Central memory CD8-positive, alpha-beta T cell (primary cell): Measurements from ENCODE around the gene FOXC2.

Experiments used
- ATAC-seq: fragments of 150-1000 bp; cut with Tn5 transposase; replicated peaks from 2 replicates; pipeline ENCODE4 v1.10.0; 2022; ENCODE audit warnings: mild to moderate bottlenecking, moderate FRiP score, moderate number of reproducible peaks; ENCODE audit not compliant: poor library complexity, severe bottlenecking; ENCODE audit errors: extremely low read depth
- DNase-seq, 2 donors: peaks; one replicate each; pipeline ENCODE4 v3.0.0; 2021; ENCODE audit warnings: low spot score in 2 of 2
- H3K27ac Mint-ChIP-seq: one replicate; pipeline ENCODE4 v1.8.0; 2022; ENCODE audit warnings: low read depth, mild to moderate bottlenecking, moderate library complexity, mixed read lengths
- H3K27me3 Mint-ChIP-seq: one replicate; pipeline ENCODE4 v1.8.0; 2022; ENCODE audit warnings: mixed read lengths
- H3K36me3 Mint-ChIP-seq: one replicate; pipeline ENCODE4 v1.8.0; 2022; ENCODE audit warnings: mild to moderate bottlenecking, moderate library complexity, mixed read lengths; ENCODE audit not compliant: insufficient read depth
- H3K4me1 Mint-ChIP-seq: one replicate; pipeline ENCODE4 v1.8.0; 2022; ENCODE audit warnings: mixed read lengths
- H3K4me3 Mint-ChIP-seq: one replicate; pipeline ENCODE4 v1.8.0; 2022; ENCODE audit warnings: mild to moderate bottlenecking, moderate library complexity, mixed read lengths
- H3K9me3 Mint-ChIP-seq: one replicate; pipeline ENCODE4 v1.8.0; 2022; ENCODE audit warnings: mixed read lengths

Gene FOXC2

DNA sequence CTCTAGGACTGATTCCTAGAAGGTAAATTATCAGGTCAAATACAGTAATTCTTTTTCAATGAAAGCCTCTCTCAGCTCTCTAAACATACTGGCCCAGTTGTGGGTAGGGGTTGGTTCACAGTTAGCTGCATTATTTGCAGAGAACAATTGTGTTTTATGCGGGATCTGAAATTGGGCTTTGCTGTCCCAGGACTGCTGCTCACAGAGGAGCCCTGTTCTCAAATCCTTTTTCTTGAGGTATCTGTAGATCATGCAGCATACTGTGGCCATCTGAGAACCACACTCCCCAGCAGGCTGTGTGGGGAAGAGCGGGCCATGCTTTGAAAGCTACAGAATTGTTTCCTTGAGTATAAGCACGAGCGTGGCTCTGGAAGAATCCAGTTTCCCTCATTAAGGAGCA is 29.1 kb upstream of the FOXC2 start:
- Mint-ChIP-seq H3K9me3 (no peaks in the 10 kb centered on the region), H3K4me3 (no peak overlapping the region), H3K4me1 (no peaks in the 10 kb centered on the region), H3K27ac (no peak overlapping the region), H3K36me3 (peaks cover 24% of the 10 kb centered on the region), H3K27me3 (no peaks in the 10 kb centered on the region)
- DNase-seq (no peak), ATAC-seq (no peak)

DNA sequence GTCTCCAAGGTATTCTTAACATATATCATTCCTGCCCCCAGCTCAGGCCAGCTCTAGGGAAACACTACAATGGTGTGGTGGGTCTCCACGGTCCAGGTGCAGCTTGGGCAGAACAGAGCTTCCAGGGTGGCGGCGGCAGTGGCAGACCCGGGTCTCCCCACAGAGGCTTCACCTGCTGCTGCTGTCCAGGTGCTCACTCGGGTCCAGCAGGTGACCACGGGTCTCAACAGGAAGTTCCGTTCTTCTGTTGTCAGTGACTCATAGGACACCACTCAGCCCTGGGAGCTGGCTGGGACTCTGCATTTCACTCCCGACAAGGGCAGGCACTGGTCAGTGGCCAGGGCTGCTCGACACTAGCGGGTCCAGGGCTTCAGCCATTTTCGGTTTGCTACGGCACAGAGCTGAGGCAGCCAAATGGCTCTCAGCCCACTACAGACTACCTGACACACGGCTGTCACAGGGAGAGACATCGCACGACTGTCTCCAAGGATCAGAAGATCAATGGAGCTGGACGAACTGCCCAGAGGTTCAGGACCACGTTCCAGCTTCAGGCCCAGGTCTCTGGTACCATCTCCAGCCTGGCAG is 28.3 kb upstream of the FOXC2 start:
- DNase-seq (no peak), ATAC-seq (no peak)
- Mint-ChIP-seq H3K27me3 (no peaks in the 10 kb centered on the region), H3K4me3 (no peak overlapping the region), H3K4me1 (no peaks in the 10 kb centered on the region), H3K9me3 (no peaks in the 10 kb centered on the region), H3K36me3 (peaks cover 24% of the 10 kb centered on the region), H3K27ac (no peak overlapping the region)

DNA sequence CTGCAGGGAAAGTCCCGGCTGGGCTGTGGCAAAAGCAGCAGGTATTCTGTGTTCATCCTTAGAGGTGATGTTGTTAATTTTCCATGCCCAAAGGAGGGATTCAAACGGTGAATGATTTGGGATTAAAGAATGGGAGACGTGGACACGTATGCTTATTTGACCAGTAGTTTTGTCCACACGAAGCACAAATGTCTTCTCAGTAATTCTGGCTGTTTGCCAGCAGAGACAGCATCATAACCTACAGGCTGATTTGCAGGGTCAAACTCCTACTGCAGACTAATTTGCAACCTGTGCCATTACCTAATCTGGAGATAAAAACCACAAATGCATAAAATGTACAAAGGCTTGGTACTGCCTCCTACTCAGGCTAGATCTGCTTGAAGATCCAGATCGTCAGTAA is 25.7 kb upstream of the FOXC2 start:
- Mint-ChIP-seq H3K27ac (no peak overlapping the region), H3K9me3 (no peaks in the 10 kb centered on the region), H3K36me3 (peaks cover 28% of the 10 kb centered on the region), H3K4me3 (no peak overlapping the region), H3K27me3 (no peaks in the 10 kb centered on the region), H3K4me1 (no peaks in the 10 kb centered on the region)
- DNase-seq (no peak), ATAC-seq (no peak)

DNA sequence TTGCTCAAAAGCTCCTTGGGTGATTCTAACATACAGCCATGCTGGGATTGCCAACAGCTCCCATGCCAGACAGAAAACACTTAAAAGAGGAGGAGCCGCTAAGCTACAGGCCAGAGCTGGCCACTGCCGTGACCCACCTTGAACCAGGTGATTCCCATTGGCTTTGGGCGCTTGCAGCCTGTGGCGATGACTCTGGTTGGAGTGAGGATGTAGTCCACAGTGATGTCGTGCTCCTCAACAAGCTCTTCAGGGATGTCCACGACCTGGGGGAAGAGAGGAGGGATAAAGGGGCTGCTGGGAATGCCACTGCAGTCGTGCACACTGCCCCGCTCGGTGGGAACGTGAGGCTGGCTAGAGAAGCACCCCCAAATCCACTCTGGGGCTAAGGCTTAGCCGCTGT is 25.1 kb upstream of the FOXC2 start:
- no peak overlapping the region for H3K27ac Mint-ChIP-seq
- H3K36me3 Mint-ChIP-seq: peaks cover 30% of the 10 kb centered on the region
- ATAC-seq (no peak), DNase-seq (no peak)
- H3K4me3 Mint-ChIP-seq: no peak overlapping the region
- H3K4me1 Mint-ChIP-seq: no peaks in the 10 kb centered on the region
- H3K27me3 Mint-ChIP-seq: no peaks in the 10 kb centered on the region
- H3K9me3 Mint-ChIP-seq: no peaks in the 10 kb centered on the region

DNA sequence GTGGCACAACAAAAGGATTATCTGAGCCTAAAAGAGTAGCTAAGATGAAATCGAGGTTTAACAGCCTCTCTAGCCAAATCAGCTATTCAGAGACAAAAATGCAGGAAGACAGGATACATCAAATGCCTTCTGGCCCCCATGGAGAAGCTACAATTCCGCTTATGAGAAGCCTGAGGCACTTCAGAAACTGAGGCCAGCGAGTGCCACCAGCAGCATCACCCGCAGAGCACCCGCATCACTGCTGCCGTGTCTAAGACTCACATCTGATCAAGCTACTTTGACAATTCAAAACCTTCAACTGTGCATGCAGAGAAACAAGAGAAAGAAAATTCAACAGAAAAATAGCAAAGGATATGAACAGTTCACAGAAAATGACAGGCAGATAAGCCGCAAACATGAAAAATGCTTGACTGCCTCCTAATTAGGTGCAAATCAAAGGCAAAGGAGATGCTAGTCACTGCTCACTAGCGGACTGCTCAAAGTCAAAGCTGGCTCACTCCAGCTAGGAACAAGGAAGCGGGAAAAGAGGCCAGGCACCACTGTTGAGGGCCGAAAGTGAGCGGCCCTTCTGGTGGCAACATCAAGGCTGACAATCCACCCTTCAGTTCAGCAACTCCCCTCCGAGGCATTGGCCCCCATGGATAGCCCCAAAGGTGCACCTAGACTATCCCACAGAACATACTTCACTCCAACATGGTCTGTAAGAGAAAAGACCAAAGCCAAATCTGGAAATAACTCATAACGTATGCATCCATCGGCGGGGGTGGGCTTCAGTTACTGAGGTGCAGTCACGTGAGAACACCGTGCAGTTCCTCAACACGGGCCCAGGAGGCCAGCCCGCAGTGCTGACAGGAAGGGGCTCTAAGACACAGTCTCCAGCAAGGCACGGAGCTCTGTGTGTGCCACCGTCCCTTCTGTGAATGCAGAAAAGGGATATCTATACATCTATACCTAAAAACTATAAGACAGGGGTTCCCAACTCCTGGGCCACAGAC is 23.6 kb upstream of the FOXC2 start:
- Mint-ChIP-seq H3K27me3 (no peaks in the 10 kb centered on the region), H3K36me3 (peaks cover 39% of the 10 kb centered on the region), H3K4me1 (no peaks in the 10 kb centered on the region), H3K9me3 (no peaks in the 10 kb centered on the region), H3K27ac (no peak overlapping the region), H3K4me3 (no peak overlapping the region)
- ATAC-seq (no peak), DNase-seq (no peak)

DNA sequence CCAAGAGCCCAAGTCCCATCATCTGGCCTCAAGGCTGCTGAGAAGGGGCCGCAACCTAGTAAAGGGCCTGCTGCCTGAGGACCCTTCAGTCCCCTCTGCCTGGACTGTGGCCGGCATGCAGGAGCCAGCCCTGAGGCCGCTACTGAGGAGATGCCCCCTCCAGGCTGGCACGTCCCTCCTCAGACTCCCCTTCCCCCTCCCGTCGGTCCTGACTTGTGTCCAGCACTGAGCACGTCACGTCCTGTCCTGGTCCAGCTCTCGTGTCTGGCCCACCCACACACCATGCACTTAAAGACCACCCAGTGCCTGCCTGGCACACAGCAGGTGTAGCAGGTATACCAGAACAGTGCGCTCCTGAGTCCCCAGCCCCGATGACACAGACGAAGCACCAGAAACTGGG is 21.1 kb upstream of the FOXC2 start:
- ATAC-seq: no peak

DNA sequence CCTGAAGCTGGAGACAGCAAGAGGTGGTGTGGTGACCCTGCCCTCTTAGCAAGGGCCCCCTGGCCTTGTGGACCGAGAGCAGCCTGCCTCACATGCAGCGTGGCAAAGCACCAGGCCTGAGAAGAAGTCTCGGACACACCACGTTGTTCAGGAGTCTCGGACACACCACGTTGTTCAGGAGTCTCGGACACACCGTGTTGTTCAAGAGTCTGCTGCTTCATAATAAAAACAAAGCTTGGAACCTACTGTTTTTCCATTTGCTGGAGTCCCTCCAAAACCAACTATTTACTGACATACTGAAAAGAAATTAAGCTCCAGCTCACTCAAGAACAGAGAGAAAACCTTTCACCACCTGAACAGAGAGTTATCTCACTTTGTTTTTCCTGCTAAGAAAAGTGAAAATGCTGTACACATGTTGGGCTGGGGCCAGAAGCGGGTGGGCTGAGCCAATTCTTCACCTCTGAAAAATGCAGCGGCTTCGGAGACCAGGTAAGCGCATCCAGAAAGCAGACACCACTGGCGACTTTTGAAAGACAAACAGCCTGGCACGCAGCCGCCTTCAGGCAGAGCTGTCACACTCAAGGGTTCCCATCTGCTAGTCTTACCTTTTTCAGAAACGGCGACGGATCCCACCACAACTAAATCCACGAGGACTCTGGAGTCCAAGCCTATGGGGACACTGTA is 20.5 kb upstream of the FOXC2 start:
- no peaks in the 10 kb centered on the region for H3K9me3 Mint-ChIP-seq
- no peak for ATAC-seq
- no peak overlapping the region for H3K27ac Mint-ChIP-seq
- H3K27me3 Mint-ChIP-seq: no peaks in the 10 kb centered on the region
- H3K4me1 Mint-ChIP-seq: no peaks in the 10 kb centered on the region
- no peak overlapping the region for H3K4me3 Mint-ChIP-seq
- H3K36me3 Mint-ChIP-seq: peaks cover 32% of the 10 kb centered on the region
- no peak for DNase-seq

More for the DNA sequence above, 21.1 kb upstream of the FOXC2 start:
- H3K4me1 Mint-ChIP-seq: no peaks in the 10 kb centered on the region
- H3K27ac Mint-ChIP-seq: no peak overlapping the region
- no peak overlapping the region for H3K4me3 Mint-ChIP-seq
- no peaks in the 10 kb centered on the region for H3K9me3 Mint-ChIP-seq
- no peaks in the 10 kb centered on the region for H3K27me3 Mint-ChIP-seq
- peaks cover 38% of the 10 kb centered on the region for H3K36me3 Mint-ChIP-seq
- no peak for DNase-seq

DNA sequence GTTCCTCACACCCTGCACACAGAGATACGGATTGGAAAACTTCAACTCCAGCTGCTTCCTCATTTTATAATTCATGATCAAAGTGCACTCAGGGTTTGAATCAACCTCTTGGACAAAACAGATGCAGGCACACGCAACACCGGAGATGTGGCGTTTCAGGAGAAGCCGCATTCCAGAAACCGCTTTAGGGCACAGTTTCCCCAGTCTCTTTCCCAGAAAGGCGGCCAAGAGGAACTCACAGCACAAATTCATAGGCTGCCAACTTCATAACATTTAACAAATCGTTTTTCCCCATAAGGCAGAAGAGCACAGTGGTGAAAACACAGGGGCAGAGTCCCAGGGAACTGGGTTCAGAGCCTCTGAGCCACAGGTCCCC is 20.0 kb upstream of the FOXC2 start:
- H3K36me3 Mint-ChIP-seq: peaks cover 26% of the 10 kb centered on the region
- no peaks in the 10 kb centered on the region for H3K4me1 Mint-ChIP-seq
- H3K9me3 Mint-ChIP-seq: no peaks in the 10 kb centered on the region
- no peak overlapping the region for H3K4me3 Mint-ChIP-seq
- no peaks in the 10 kb centered on the region for H3K27me3 Mint-ChIP-seq
- H3K27ac Mint-ChIP-seq: no peak overlapping the region
- ATAC-seq (no peak), DNase-seq (no peak)

DNA sequence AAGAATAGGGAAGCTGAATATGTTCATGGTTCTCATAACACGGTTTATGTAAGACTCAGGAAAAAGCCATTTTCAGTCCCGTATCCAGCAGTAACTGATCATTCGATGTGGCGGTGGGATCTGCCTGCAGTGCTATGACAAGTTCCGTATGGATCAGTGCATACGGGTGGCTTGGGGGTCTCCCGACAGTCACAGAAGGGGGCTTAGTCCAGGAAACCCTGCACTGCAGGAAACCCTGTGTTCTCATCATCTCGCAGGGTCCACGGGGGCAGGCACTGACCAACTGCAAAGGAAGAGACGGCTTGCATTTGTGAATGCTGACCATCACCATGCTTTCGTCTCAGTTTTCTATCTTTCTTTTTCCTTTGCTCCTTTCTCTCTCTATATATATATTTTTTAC is 19.3 kb upstream of the FOXC2 start:
- no peak for ATAC-seq
- no peak overlapping the region for H3K27ac Mint-ChIP-seq
- H3K4me3 Mint-ChIP-seq: no peak overlapping the region
- H3K27me3 Mint-ChIP-seq: no peaks in the 10 kb centered on the region
- peaks cover under 1% of the 10 kb centered on the region for H3K4me1 Mint-ChIP-seq
- no peaks in the 10 kb centered on the region for H3K9me3 Mint-ChIP-seq
- no peak for DNase-seq
- peaks cover 23% of the 10 kb centered on the region for H3K36me3 Mint-ChIP-seq

DNA sequence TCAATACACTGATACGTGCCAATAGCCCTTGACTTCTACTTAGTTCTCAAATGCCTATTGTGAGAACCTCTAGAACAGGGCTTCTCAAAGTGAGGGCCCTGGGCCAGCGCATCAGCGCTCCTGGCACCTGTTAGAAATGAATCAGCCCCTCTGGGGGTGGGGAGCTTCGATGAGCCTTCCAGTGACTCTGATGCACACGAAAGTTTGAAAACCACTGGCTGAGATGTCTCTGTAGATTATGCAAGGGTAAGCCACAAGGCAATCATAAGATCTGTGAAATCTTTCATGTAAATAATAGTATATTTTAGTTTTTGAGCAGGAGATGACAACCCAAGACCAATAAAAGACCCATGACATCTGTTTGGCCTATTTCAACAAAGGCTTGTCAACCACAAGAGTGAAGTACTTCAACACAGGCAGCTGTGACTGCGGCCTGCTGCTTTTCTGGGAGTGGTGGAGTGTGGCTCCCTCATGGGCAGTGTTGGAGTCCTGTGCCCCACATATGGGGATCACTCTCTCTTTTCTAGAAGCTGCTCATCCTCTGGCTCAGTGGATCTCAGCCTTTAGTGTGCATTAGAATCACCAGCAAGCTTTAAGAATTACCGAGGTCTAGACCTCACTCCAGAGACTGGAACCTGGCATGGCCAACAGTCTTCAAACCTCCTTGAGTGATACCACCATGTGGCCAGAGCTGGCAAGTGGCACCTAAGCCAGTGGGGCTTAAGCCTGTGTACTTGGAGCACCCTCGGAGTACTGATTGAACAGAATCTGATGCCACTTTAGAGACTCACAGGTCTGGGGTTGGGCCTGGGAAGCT is 17.3 kb upstream of the FOXC2 start:
- ATAC-seq (peak; percentile 24), DNase-seq (no peak)
- Mint-ChIP-seq H3K27me3 (no peaks in the 10 kb centered on the region), H3K36me3 (peaks cover 26% of the 10 kb centered on the region), H3K9me3 (no peaks in the 10 kb centered on the region), H3K4me3 (no peak overlapping the region), H3K4me1 (peaks cover 12% of the 10 kb centered on the region), H3K27ac (no peak overlapping the region)

DNA sequence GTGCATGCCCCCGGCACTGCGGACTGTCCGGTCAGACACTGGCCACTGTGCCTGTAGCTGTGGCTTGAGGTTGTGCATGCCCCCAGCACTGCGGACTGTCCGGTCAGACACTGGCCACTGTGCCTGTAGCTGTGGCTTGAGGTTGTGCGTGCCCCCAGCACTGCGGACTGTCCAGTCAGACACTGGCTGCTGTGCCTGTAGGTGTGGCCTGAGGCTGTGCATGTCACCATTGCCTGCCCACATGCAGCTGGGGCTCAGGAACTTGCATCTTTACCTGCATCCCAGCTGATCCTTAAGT is 16.8 kb upstream of the FOXC2 start:
- Mint-ChIP-seq H3K4me3 (no peak overlapping the region), H3K36me3 (peaks cover 29% of the 10 kb centered on the region), H3K4me1 (peaks cover 15% of the 10 kb centered on the region), H3K27ac (no peak overlapping the region), H3K9me3 (no peaks in the 10 kb centered on the region), H3K27me3 (no peaks in the 10 kb centered on the region)
- ATAC-seq (no peak), DNase-seq (no peak)

DNA sequence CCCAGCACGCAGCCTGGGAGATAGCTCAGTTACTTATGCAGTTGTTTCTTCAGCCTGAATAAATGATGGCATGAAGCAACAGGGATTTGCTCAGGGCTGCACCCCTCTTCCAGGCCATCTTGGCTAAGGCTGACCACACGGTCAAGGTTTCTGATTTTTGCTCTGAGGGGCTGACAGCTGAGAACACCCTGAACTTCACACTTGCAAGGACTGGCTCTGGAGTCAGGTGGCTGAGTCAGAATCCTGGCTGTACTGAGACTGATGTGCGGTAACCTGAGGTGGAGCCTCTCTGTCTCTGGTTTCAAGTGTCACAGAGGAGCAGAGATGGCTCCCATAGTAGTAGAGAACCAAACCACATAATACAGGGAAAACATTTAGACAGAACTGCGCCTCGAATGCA is 16.3 kb upstream of the FOXC2 start:
- H3K4me3 Mint-ChIP-seq: no peak overlapping the region
- H3K27me3 Mint-ChIP-seq: no peaks in the 10 kb centered on the region
- peaks cover 19% of the 10 kb centered on the region for H3K4me1 Mint-ChIP-seq
- no peaks in the 10 kb centered on the region for H3K9me3 Mint-ChIP-seq
- no peak for ATAC-seq
- DNase-seq: no peak
- H3K36me3 Mint-ChIP-seq: peaks cover 32% of the 10 kb centered on the region
- no peak overlapping the region for H3K27ac Mint-ChIP-seq
